Fibroblast of lung (primary cell): ENCODE measurements around the gene MAPK8. TPM values are rescaled to one million over a fixed set of nuclear protein-coding genes. Genes with fewer than 3 reads are reported as not detected.

Experiments
- DNase-seq, 2 donors: peaks; one replicate each; pipeline versions ENCODE4 v3.0.0 to v3.0.0-alpha.2; 2010; ENCODE audit warnings: low read depth in 2 of 2
- H2AFZ ChIP-seq: 2 replicates; pipeline ENCODE4 v1.5.1; 2012; ENCODE audit warnings: low read length, control low read depth, inconsistent platforms
- H3K27ac ChIP-seq: 2 replicates; pipeline ENCODE4 v1.5.1; 2011; ENCODE audit warnings: low read length, control low read depth; ENCODE audit not compliant: insufficient read depth
- H3K27me3 ChIP-seq: 2 replicates; pipeline ENCODE4 v1.5.1; 2011; ENCODE audit warnings: mild to moderate bottlenecking, low read length; ENCODE audit not compliant: control insufficient read depth, insufficient read depth
- H3K36me3 ChIP-seq: 2 replicates; pipeline ENCODE4 v1.5.1; 2011; ENCODE audit warnings: low read length; ENCODE audit not compliant: control insufficient read depth, insufficient read depth
- H3K4me1 ChIP-seq: 2 replicates; pipeline ENCODE4 v1.5.1; 2011; ENCODE audit warnings: low read length; ENCODE audit not compliant: control insufficient read depth, insufficient read depth; ENCODE audit errors: extremely low read depth
- H3K4me2 ChIP-seq: 2 replicates; pipeline ENCODE4 v1.5.1; 2011; ENCODE audit warnings: low read length, control low read depth; ENCODE audit not compliant: insufficient read depth; ENCODE audit errors: extremely low read depth
- H3K4me3 ChIP-seq, 4 experiments: fragments of 200-600 bp in 1 of 4; sonication (generic) in 1 of 4; replicated peaks in 1 of 4; 2 replicates each; pipeline ENCODE4 v1.5.1; 2011 to 2016; ENCODE audit warnings: low read length in 4 of 4, low read depth in 3 of 4, mild to moderate bottlenecking in 3 of 4, control low read depth in 2 of 4, inconsistent platforms in 1 of 4, mixed read lengths in 1 of 4; ENCODE audit not compliant: insufficient read depth in 1 of 4; ENCODE audit errors: control extremely low read depth in 1 of 4
- H3K79me2 ChIP-seq: 2 replicates; pipeline ENCODE4 v1.5.1; 2012; ENCODE audit warnings: mild to moderate bottlenecking, low read length, inconsistent platforms; ENCODE audit not compliant: control insufficient read depth, insufficient read depth
- H3K9ac ChIP-seq: 2 replicates; pipeline ENCODE4 v1.5.1; 2011; ENCODE audit warnings: mild to moderate bottlenecking, low read length, control low read depth; ENCODE audit not compliant: insufficient read depth
- H3K9me3 ChIP-seq: 2 replicates; pipeline ENCODE4 v1.5.1; 2012; ENCODE audit warnings: low read depth, low read length; ENCODE audit not compliant: control insufficient read depth, insufficient read depth
- H4K20me1 ChIP-seq: 2 replicates; pipeline ENCODE4 v1.5.1; 2011; ENCODE audit warnings: low read length; ENCODE audit not compliant: control insufficient read depth, insufficient read depth; ENCODE audit errors: extremely low read depth
- EZH2 ChIP-seq: IDR thresholded peaks from 2 replicates; pipeline ENCODE4 v1.5.1; 2012; ENCODE audit warnings: low read length, control low read depth, mild to moderate bottlenecking; ENCODE audit errors: missing control alignments
- polyA plus RNA-seq, 2 donors: library from polyadenylated mRNA; depleted of rRNA in 1 of 2; stranded (reverse) in 1 of 2; unstranded in 1 of 2; fragments of >200 nt; gene quantifications; 2 replicates each; pipeline ENCODE4 v1.2.1, GENCODE V29; 2011 to 2012; ENCODE audit warnings: missing spikeins in 1 of 2
- total RNA-seq: library from RNA; depleted of rRNA; stranded (reverse); fragments of >200 nt; gene quantifications from 2 replicates; pipeline ENCODE4 v1.2.1, GENCODE V29; 2014
- TF ChIP-seq, protein P1 (sequence below), 2 donors: IDR thresholded peaks in 1 of 2; conservative IDR thresholded peaks in 1 of 2; 1 replicate in 1 of 2; 2 replicates in 1 of 2; pipeline ENCODE4 v1.5.1; 2011 to 2012; ENCODE audit warnings: low read length in 2 of 2, control low read depth in 1 of 2, inconsistent platforms in 1 of 2, low read depth in 1 of 2, mild to moderate bottlenecking in 1 of 2

Gene MAPK8
- total and polyA plus RNA-seq, 2 donors (not counting 1 experiment from before 2014, with no cell fraction given): 29.4 to 53.7 TPM

- Histone ChIP-seq H3K4me3 (no peak overlapping the region), H3K4me2 (no peak overlapping the region), H2AFZ (no peak overlapping the region), H3K9ac (no peak overlapping the region), H4K20me1 (no peaks in the 10 kb centered on the region), H3K9me3 (no peaks in the 10 kb centered on the region), H3K4me1 (peaks cover 13% of the 10 kb centered on the region), H3K27me3 (no peaks in the 10 kb centered on the region), H3K36me3 (peaks cover 14% of the 10 kb centered on the region), H3K79me2 (no peaks in the 10 kb centered on the region), H3K27ac (no peak overlapping the region)
- TF ChIP-seq, protein P1, sequence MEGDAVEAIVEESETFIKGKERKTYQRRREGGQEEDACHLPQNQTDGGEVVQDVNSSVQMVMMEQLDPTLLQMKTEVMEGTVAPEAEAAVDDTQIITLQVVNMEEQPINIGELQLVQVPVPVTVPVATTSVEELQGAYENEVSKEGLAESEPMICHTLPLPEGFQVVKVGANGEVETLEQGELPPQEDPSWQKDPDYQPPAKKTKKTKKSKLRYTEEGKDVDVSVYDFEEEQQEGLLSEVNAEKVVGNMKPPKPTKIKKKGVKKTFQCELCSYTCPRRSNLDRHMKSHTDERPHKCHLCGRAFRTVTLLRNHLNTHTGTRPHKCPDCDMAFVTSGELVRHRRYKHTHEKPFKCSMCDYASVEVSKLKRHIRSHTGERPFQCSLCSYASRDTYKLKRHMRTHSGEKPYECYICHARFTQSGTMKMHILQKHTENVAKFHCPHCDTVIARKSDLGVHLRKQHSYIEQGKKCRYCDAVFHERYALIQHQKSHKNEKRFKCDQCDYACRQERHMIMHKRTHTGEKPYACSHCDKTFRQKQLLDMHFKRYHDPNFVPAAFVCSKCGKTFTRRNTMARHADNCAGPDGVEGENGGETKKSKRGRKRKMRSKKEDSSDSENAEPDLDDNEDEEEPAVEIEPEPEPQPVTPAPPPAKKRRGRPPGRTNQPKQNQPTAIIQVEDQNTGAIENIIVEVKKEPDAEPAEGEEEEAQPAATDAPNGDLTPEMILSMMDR (conservative IDR thresholded peaks at IDR 0.05 in 1 of 2, IDR thresholded peaks at IDR 0.05 in 1 of 2; ENCODE audit: low read depth in 1 of 2, low read length in 2 of 2): no peak
- no peak for TF ChIP-seq EZH2
- DNase-seq: no peak
Measured at GRCh38 chr10:48442090-48442808, 135.8 kb downstream of the MAPK8 start.

- H3K27me3 ChIP-seq: no peaks in the 10 kb centered on the region
- H3K79me2 ChIP-seq: no peaks in the 10 kb centered on the region
- H3K4me3 ChIP-seq: no peak overlapping the region
- H2AFZ ChIP-seq: no peak overlapping the region
- H3K4me1 ChIP-seq: peaks cover 13% of the 10 kb centered on the region
- no peaks in the 10 kb centered on the region for H3K9me3 ChIP-seq
- no peak overlapping the region for H3K27ac ChIP-seq
- no peak overlapping the region for H3K4me2 ChIP-seq
- TF ChIP-seq, protein P1 (conservative IDR thresholded peaks at IDR 0.05 in 1 of 2, IDR thresholded peaks at IDR 0.05 in 1 of 2; ENCODE audit: low read depth in 1 of 2, low read length in 2 of 2): no peak
- TF ChIP-seq EZH2: no peak
- no peak overlapping the region for H3K9ac ChIP-seq
- no peak for DNase-seq
- H4K20me1 ChIP-seq: no peaks in the 10 kb centered on the region
- H3K36me3 ChIP-seq: peaks cover 16% of the 10 kb centered on the region
Measured at GRCh38 chr10:48442809-48443177, 136.3 kb downstream of the MAPK8 start.

- H3K4me3 ChIP-seq: no peak overlapping the region
- H3K9ac ChIP-seq: no peak overlapping the region
- H3K4me2 ChIP-seq: no peak overlapping the region
- H3K4me1 ChIP-seq: peaks cover 11% of the 10 kb centered on the region
- TF ChIP-seq EZH2: no peak
- TF ChIP-seq, protein P1 (conservative IDR thresholded peaks at IDR 0.05 in 1 of 2, IDR thresholded peaks at IDR 0.05 in 1 of 2; ENCODE audit: low read depth in 1 of 2, low read length in 2 of 2): peak in 1 of 2 donors; percentile 24
- no peaks in the 10 kb centered on the region for H4K20me1 ChIP-seq
- DNase-seq: peak; percentile 27 to 49
- no peak overlapping the region for H3K27ac ChIP-seq
- H3K9me3 ChIP-seq: no peaks in the 10 kb centered on the region
- no peak overlapping the region for H2AFZ ChIP-seq
- peaks cover 16% of the 10 kb centered on the region for H3K36me3 ChIP-seq
- H3K27me3 ChIP-seq: no peaks in the 10 kb centered on the region
- peaks cover 3% of the 10 kb centered on the region for H3K79me2 ChIP-seq
Measured at GRCh38 chr10:48444266-48444665, 137.8 kb downstream of the MAPK8 start.
